ENCODE data around the gene UMOD.
"Not testable (repeated sequence)": the region's sequence is repeated elsewhere in the genome, so short reads cannot be mapped to it uniquely, and the experiment has no call there.

Gene UMOD

DNA sequence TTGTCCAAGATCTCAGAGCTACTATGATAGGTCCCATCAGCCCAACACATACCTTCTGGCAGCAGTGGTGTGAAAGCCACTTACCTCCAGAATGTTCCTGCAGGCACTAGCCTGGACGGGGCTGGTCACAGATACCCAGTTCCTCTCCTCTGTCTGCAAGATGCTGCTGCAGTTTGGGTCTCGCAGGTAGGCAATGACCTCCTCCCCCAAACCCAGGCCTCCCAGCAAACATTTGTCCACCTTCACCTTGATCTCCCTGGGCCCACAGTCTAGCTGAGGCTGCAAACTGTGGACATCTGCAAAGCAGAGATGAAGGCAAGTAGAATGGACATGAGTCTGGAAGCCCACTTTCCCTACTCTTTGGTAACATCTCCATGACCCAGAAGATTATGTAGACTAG is 32.3 kb downstream of the UMOD start:
- no peak for DNase-seq

DNA sequence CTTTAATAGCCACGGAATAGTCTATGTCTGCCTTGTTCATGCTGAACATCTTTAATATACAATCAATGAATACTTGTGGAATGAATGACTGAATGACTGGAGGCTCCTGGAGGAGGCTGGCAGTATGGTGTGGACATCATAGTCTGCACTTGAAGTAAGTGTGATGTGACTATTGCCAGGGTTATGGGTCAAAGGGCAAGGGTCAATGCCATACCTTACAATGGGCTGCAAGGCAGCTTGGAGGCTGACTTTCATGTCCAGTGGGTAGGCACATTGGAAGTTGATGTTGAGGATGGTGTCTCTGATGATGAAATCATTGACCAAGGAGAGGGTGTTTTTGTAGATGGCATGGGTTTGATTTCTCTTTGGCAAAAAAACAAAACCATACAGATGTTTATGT is 33.1 kb downstream of the UMOD start:
- no peak for DNase-seq

DNA sequence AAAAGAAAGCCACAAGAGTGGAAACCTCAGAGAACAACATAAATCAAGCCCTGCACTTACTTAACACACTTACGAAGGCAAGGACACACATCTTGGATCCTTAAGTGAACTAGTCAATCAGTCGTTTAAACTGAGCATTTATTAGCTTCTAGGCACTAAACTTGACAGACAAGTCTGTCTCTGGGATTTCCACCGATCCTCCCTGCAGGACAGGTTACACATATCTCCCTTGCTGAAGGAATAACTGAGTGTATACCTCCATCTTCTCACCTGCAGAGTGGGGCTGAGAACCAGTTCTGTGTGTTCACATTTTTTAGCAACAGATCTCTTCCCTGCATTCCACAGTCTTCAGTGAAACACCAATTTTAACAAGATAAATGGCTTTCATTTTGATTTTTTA is 34.1 kb downstream of the UMOD start:
- no peak for DNase-seq

- DNase-seq = no peak
Observed at GRCh38 chr16:20318006-20318405, 34.5 kb downstream of the UMOD start.

GRCh38 chr16:20317117-20317516 is 35.4 kb downstream of the UMOD start:
- no peak for DNase-seq

DNA sequence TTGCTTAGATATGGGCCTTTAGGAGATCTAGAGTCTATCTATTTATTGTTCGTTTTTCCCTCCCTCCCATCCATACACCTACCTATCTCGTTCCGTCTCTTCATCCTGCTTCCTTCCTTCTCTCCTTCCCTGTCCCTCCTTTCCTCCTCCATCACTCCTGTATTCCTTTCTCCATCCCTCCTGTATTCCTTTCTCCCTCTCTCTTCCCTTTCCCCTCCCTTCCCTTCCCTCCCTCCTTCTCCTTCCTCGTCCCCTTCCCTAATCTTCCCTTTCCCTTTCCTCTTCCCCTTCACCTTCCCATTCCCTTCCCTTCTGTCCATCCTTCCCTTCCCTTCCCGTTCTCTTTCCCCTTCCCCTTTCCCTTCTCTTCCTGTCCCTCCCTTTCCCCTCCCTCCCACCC is 35.8 kb downstream of the UMOD start:
- DNase-seq = no peak

DNA sequence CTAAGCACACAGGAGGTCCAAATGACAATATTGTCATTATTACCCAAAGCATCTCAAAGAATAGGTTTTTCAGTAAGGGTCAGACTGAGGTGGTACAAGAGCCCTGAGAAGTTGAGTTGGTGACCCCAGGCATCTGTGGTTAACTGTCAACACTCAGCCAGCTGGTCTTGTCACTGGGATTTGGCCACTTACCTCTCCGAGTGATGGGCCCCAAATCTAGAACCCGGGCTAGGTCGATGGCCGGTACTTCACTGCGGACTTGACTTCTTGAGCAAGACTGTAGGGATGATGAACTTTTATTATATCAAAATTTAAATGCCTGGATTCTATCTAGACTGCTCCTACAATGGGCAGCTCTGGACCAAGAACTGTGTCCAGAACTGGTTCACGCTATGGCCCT is 36.8 kb downstream of the UMOD start:
- no peak for DNase-seq

DNA sequence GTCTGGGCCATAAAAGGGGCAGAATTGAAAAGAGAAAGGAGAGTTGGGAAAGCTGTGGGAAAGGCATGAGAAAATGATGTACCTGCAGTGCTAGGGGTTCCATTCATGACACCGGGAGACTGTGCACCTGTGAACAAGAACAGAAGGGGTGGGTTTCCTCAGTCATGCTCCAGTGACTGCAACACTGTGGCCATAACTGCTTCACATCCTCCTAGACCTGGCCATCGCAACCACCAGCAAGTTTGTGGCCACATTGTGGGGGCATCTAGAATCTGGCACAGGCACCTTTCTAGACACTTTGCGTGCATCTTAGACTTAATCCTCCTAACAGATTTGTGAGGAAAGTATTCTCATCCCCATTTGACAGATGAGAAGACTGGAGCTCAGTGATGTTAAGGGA is 37.9 kb downstream of the UMOD start:
- DNase-seq = no peak

DNA sequence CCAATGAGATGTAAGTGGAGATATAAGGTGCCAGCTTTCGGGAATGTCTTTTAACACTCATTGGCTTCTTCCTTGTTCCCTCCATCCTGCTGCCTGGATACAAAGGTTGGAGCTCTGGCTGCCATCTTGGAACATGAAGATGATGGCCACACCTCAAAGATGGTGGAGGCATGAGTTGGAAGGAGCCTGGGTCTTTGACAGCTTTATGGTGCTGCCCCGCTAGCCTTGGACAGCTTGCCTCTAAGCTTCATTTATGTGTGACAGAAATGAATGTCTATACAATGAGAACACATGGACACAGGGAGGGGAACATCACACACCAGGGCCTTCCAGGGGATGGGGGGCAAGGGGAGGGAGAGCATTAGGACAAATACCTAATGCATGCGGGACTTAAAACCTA is 38.8 kb downstream of the UMOD start:
- no peak for DNase-seq

- DNase-seq = not testable (repeated sequence)
Observed at GRCh38 chr16:20312536-20313095, 39.9 kb downstream of the UMOD start.

GRCh38 chr16:20311548-20311947 is 41.0 kb downstream of the UMOD start:
- no peak for DNase-seq

- DNase-seq = no peak
Observed at GRCh38 chr16:20310421-20311395, 41.8 kb downstream of the UMOD start.

DNA sequence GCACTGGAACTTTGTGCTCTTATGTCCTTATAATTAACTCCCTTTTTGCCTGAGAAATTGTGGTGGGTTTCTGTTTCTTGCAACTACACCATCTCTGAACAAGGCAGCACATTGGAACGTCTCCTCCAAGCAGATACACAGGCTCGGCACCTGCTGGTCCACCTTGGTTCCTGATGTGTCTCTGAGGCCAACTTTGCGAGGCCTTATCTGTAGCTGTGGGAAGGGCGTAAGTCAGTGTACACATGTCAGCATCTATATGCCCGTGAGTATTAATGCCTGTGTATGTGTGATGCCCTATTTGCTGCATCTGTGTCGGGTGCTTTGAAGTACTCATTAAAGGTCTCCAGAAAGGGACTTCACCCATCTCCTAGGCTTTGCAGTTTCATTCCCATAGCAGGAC is 42.7 kb downstream of the UMOD start:
- no peak for DNase-seq

DNA sequence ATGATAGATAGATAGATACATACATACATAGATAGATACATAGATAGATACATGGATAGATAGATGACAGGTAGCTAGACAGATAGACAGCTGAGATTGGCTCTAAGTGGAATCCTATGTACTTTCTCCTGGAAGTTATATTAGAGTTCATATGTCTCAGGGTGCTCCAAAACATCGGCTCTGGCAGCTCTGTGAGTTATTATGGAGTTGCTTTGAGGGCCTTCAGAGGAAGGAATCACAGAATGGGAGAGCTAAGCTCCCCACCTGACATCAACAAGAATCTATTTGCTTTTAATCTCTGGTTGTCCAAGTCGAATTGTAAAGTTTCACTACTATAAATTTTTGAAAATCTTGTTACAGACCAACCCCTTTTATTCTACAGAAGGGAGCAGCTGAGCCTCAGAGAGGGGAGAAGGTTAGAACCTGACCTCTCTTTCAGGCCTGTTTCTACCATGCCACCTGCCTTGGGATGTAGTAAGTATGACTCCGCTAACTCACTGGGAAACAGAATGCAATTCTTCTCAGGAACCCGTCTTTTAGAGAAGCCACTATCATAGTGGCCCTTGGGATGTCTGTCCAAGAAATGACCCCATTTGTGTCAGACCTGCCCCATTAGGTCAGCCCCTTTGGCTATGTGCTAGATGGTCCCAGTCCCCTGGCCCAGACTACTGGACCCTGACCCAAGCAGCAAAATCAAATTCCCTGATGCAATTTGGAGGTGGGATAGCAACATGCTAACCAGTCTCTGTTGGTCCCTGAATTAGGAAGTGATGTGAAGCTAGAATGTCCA is 43.5 kb downstream of the UMOD start:
- no peak for DNase-seq

DNA sequence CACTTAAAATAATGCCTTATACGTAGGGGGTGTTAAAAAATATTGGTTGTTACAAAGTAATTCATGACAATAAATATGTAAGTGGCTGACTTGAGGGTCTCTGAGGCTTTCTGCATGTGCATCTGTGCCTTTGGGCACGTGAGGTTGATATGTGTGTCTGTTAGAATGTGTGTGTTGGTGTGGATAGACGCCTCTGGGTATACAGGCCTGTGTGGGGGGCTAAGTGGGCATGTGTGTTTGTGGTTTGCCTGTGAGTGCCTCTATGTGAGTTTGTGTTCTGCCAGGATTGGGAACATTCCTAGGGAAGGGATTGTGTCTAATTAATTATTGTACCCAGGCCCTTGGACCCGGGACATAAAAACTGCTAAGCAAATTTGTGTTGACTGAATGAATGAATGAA is 44.2 kb downstream of the UMOD start:
- DNase-seq = no peak

- DNase-seq = no peak
Observed at GRCh38 chr16:20307791-20308190, 44.7 kb downstream of the UMOD start.

DNA sequence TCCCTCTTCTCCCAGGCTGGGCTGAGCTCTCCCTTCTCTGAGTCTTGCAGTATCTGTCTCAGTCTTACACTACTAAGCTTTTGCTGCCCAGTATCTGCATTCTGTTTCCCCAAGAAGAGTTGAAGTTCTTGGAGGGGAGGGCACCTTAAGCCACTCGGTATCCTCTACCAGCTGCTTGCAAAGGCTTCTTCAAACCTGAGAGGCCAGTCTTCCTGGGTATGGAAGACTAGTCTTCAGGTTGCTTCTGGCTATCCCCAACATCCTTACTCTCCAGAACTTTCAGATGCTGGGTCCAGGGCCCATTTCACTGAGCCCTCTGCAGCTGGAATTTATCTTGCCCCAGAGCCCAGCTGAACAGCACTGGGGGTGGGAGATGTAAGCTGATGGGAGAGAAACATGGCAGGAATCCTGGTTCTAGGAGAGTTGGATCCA is 45.3 kb downstream of the UMOD start:
- DNase-seq = no peak

GRCh38 chr16:20306401-20306800 is 46.1 kb downstream of the UMOD start:
- no peak for DNase-seq

- DNase-seq = no peak
Observed at GRCh38 chr16:20303012-20303411, 49.5 kb downstream of the UMOD start.

- no peak for DNase-seq
Observed at GRCh38 chr16:20302389-20302788, 50.1 kb downstream of the UMOD start.

DNA sequence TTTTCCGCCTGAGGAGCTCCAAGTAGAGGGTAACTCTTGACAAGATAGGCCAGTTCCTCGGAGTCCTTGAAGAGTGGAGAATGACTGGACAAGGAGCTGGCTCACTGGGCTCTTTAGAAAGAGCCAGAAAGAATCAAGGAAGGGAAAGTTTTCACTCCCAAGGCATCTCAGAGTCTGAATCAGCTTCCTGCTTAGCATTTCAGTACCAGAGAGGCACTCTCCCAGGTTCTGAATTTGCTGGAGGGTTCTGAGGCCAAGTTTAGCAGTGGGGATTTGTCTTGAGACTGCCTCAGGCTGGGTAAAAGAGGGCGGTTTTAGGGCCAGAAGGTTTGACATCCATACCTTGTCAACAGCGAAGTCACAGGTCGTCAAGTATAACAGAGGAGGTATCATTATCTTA is 50.7 kb downstream of the UMOD start:
- DNase-seq = no peak

GRCh38 chr16:20300312-20301097 is 52.0 kb downstream of the UMOD start:
- DNase-seq = no peak

- DNase-seq = no peak
Observed at GRCh38 chr16:20298452-20298851, 54.1 kb downstream of the UMOD start.

All from activated CD4-positive, alpha-beta T cell treated with anti-CD3 and anti-CD28 coated beads, Interleukin-2, amount 50 U/mL, for 4 hours (primary cell).